Left lung (tissue), 10 donors: ENCODE measurements around the gene RSPH1. TPM values are rescaled to one million over a fixed set of nuclear protein-coding genes. Genes with fewer than 3 reads are reported as not detected.

Experiments used
- ATAC-seq: fragments of 200-7000 bp; cut with Tn5 transposase; one replicate; pipeline ENCODE4 v1.9.1; 2020; ENCODE audit warnings: moderate library complexity
- DNase-seq, 4 donors: peaks; one replicate each; pipeline ENCODE4 v3.0.0-alpha.2; 2013 to 2020
- H3K27ac ChIP-seq, 2 donors: fragments of 200-600 bp; sonication (generic) in 1 of 2; one replicate each; pipeline versions ENCODE4 v1.5.0 to v1.8.0; 2020 to 2021
- H3K27me3 ChIP-seq, 2 donors: fragments of 200-600 bp; sonication (generic) in 1 of 2; one replicate each; pipeline versions ENCODE4 v1.5.0 to v1.8.0; 2020 to 2021
- H3K36me3 ChIP-seq, 2 donors: fragments of 200-600 bp; sonication (generic) in 1 of 2; one replicate each; pipeline versions ENCODE4 v1.5.0 to v1.8.0; 2020 to 2021
- H3K4me1 ChIP-seq, 2 donors: fragments of 200-600 bp; one replicate each; pipeline ENCODE4 v1.8.0; 2021
- H3K4me3 ChIP-seq, 2 donors: fragments of 200-600 bp; sonication (generic) in 1 of 2; one replicate each; pipeline versions ENCODE4 v1.5.0 to v1.8.0; 2020 to 2021; ENCODE audit warnings: mild to moderate bottlenecking in 1 of 2
- H3K9me3 ChIP-seq, 2 donors: fragments of 200-600 bp; sonication (generic) in 1 of 2; one replicate each; pipeline versions ENCODE4 v1.5.0 to v1.8.0; 2020 to 2021
- CTCF ChIP-seq, 2 donors: fragments of 200-600 bp; sonication (generic) in 1 of 2; IDR thresholded peaks; one replicate each; pipeline versions ENCODE4 v1.5.0 to v1.8.0; 2021; ENCODE audit warnings: antibody characterized with exemption in 2 of 2
- intact Hi-C, 2 donors: fragments of 100-400 bp; cut with DNase I; formaldehyde crosslinking; loops; one replicate each; pipeline versions ENCODE4 v1.11.2 to v1.14.2; 2022
- polyA plus RNA-seq, 6 donors: library from polyadenylated mRNA; unstranded; fragments of 120-200 nt; gene quantifications; one replicate each; pipeline ENCODE4 v1.2.1, GENCODE V29; 2013; ENCODE audit not compliant: insufficient read length in 6 of 6
- total RNA-seq, 2 donors: library from RNA; stranded (reverse); fragmentation: NEBNext Ultra II Directional; extraction: Animal tissue kit (Norgen Biotek cat#: 25700); gene quantifications; one replicate each; pipeline ENCODE4 v1.2.1, GENCODE V29; 2021
- donor health status: DM: no; HTN: yes; CAD: no.
- donor health status: DM: no; HTN: no; CAD: no.

Gene RSPH1
- total and polyA plus RNA-seq, 8 donors, result 0.73 to 27.3 (median 13.4) TPM

GRCh38 chr21:42490720-42491119 is 5.3 kb downstream of the RSPH1 start:
- peaks cover 0 to 7% of the 10 kb centered on the region in 2 donors for H3K4me1 ChIP-seq
- H3K4me3 ChIP-seq, result no peak overlapping the region
- H3K9me3 ChIP-seq, result no peaks in the 10 kb centered on the region
- no peak overlapping the region for H3K27ac ChIP-seq
- no peak for ATAC-seq
- intact Hi-C loops, result no loop called here
- no peak for DNase-seq
- no peaks in the 10 kb centered on the region for H3K27me3 ChIP-seq
- no peaks in the 10 kb centered on the region for H3K36me3 ChIP-seq
- TF ChIP-seq CTCF (IDR thresholded peaks at IDR 0.05), result no peak

- TF ChIP-seq CTCF (IDR thresholded peaks at IDR 0.05), result no peak
- H3K4me3 ChIP-seq, result no peak overlapping the region
- no peak for DNase-seq
- no peaks in the 10 kb centered on the region for H3K9me3 ChIP-seq
- no peak for ATAC-seq
- intact Hi-C loops, result no loop called here
- no peaks in the 10 kb centered on the region for H3K4me1 ChIP-seq
- H3K36me3 ChIP-seq, result no peaks in the 10 kb centered on the region
- no peak overlapping the region for H3K27ac ChIP-seq
- H3K27me3 ChIP-seq, result no peaks in the 10 kb centered on the region
Observed at GRCh38 chr21:42489991-42490390, 6.0 kb downstream of the RSPH1 start.

- no peak for ATAC-seq
Observed at GRCh38 chr21:42489006-42489563, 6.9 kb downstream of the RSPH1 start.

DNA sequence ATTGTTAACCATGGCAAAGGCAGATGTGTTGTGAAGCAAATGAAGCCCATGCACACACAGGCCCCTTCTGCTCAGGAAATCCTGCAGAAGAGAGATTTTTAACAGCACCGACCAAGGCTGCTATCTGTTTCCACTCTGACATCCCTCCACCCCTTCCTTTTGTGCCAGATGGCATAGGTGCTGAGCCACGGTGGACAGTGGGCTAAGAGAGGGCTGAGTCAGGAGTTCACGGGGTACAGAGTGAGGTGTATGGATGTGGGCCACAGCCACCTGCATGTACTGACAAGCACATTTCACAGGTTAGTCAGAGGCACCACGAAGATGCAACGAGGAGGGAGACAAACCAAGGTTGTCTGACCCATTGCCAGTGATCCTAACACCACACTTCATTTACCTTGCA is 9.5 kb downstream of the RSPH1 start:
- DNase-seq (no peak), ATAC-seq (no peak)
- intact Hi-C loops, result no loop called here
- TF ChIP-seq CTCF (IDR thresholded peaks at IDR 0.05), result no peak
- Histone ChIP-seq H3K9me3 (no peaks in the 10 kb centered on the region), H3K36me3 (no peaks in the 10 kb centered on the region), H3K27me3 (no peaks in the 10 kb centered on the region), H3K4me3 (no peak overlapping the region), H3K27ac (no peak overlapping the region), H3K4me1 (no peaks in the 10 kb centered on the region)

More at GRCh38 chr21:42489006-42489563, 6.9 kb downstream of the RSPH1 start:
- Histone ChIP-seq H3K4me3 (no peak overlapping the region), H3K9me3 (no peaks in the 10 kb centered on the region), H3K4me1 (no peaks in the 10 kb centered on the region), H3K36me3 (no peaks in the 10 kb centered on the region), H3K27ac (no peak overlapping the region), H3K27me3 (no peaks in the 10 kb centered on the region)
- no peak for TF ChIP-seq CTCF (IDR thresholded peaks at IDR 0.05)
- intact Hi-C loops, result no loop called here
- DNase-seq, result no peak

- Histone ChIP-seq H3K4me3 (no peak overlapping the region), H3K4me1 (no peaks in the 10 kb centered on the region), H3K27me3 (no peaks in the 10 kb centered on the region), H3K9me3 (no peaks in the 10 kb centered on the region), H3K27ac (no peak overlapping the region), H3K36me3 (no peaks in the 10 kb centered on the region)
- TF ChIP-seq CTCF (IDR thresholded peaks at IDR 0.05), result no peak
- intact Hi-C loops, result no loop called here
- DNase-seq (no peak), ATAC-seq (no peak)
Observed at GRCh38 chr21:42486072-42486471, 10.0 kb downstream of the RSPH1 start.
